MM.1S (cell line): ENCODE results near the gene TMEM239.

Source experiments
- DNase-seq: peaks from one replicate; pipeline ENCODE4 v3.0.0-alpha.2; 2015
- H2AFZ ChIP-seq: fragments of 300-600 bp; sonication (generic); 2 replicates; pipeline ENCODE4 v1.6.0; 2016; ENCODE audit warnings: antibody characterized with exemption, low read length
- H3F3A ChIP-seq: fragments of 300-600 bp; sonication (generic); 2 replicates; pipeline ENCODE4 v1.6.1; 2016; ENCODE audit warnings: mild to moderate bottlenecking, antibody characterized with exemption, low read length, moderate library complexity, mixed read lengths; ENCODE audit not compliant: insufficient read depth
- H3K27ac ChIP-seq: fragments of 300-600 bp; sonication (generic); 2 replicates; pipeline ENCODE4 v1.5.1; 2016; ENCODE audit warnings: mild to moderate bottlenecking, low read length
- H3K27me3 ChIP-seq: fragments of 300-600 bp; sonication (generic); replicated peaks from 2 replicates; pipeline ENCODE4 v1.6.0; 2016; ENCODE audit warnings: low read length; ENCODE audit not compliant: insufficient read depth
- H3K36me3 ChIP-seq: fragments of 300-600 bp; sonication (generic); replicated peaks from 2 replicates; pipeline ENCODE4 v1.6.1; 2016; ENCODE audit warnings: mild to moderate bottlenecking, low read length, mixed read lengths; ENCODE audit not compliant: insufficient read depth
- H3K4me1 ChIP-seq: fragments of 300-600 bp; sonication (generic); 2 replicates; pipeline ENCODE4 v1.6.1; 2016; ENCODE audit warnings: low read length, mixed read lengths
- H3K4me2 ChIP-seq: fragments of 300-600 bp; sonication (generic); 2 replicates; pipeline ENCODE4 v1.6.0; 2016; ENCODE audit warnings: low read depth, low read length
- H3K4me3 ChIP-seq: fragments of 300-600 bp; sonication (generic); 2 replicates; pipeline ENCODE4 v1.5.1; 2016; ENCODE audit warnings: low read length, mixed read lengths
- H3K79me2 ChIP-seq: fragments of 300-600 bp; sonication (generic); 2 replicates; pipeline ENCODE4 v1.6.1; 2016; ENCODE audit warnings: mixed run types, low read length, mixed read lengths
- H3K9ac ChIP-seq: fragments of 300-600 bp; sonication (generic); 2 replicates; pipeline ENCODE4 v1.6.1; 2016; ENCODE audit warnings: low read length, mixed read lengths
- H3K9me2 ChIP-seq: fragments of 300-600 bp; sonication (generic); replicated peaks from 2 replicates; pipeline ENCODE4 v1.6.1; 2016; ENCODE audit warnings: mild to moderate bottlenecking, low read length, mixed read lengths; ENCODE audit not compliant: insufficient read depth
- H3K9me3 ChIP-seq: fragments of 300-600 bp; sonication (generic); replicated peaks from 2 replicates; pipeline ENCODE4 v1.6.1; 2016; ENCODE audit warnings: mild to moderate bottlenecking, low read length, mixed read lengths; ENCODE audit not compliant: insufficient read depth
- H4K20me1 ChIP-seq: fragments of 300-600 bp; sonication (generic); 2 replicates; pipeline ENCODE4 v1.6.1; 2016; ENCODE audit warnings: mild to moderate bottlenecking, low read length, moderate library complexity, mixed read lengths; ENCODE audit not compliant: insufficient read depth
- EZH2 ChIP-seq: fragments of 300-600 bp; sonication (generic); optimal IDR thresholded peaks from 2 replicates; pipeline ENCODE3; 2017; ENCODE audit warnings: low read depth, mild to moderate bottlenecking, antibody characterized with exemption, low read length, mixed read lengths
- EZH2phosphoT487 ChIP-seq: fragments of 300-600 bp; sonication (generic); IDR thresholded peaks from 2 replicates; pipeline ENCODE4 v1.6.1; 2018; ENCODE audit warnings: antibody characterized with exemption, low read length
- TF ChIP-seq, protein P1 (sequence below): fragments of 300-600 bp; sonication (generic); IDR thresholded peaks from 2 replicates; pipeline ENCODE4 v1.5.1; 2016; ENCODE audit warnings: antibody characterized with exemption, low read length, mixed read lengths

Gene TMEM239

DNA sequence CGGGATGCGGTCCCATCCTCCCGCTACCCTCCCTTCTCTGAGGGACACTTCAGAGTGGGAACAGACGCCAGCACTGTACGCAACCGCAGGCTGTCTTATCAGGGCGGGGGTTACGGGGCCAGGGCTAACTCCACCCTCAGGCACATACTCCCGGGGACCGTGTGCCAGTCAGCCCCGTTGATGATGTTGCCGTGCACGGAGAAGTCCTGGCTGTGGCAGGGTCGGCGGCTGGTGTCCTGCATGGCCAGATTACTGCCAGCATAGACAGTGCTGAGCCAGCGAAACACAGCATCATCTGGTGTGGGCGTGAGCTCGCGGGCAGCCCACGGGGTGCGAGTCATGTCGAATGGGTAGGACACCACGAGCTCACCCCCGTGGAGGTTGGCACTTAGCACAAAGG is 20.7 kb upstream of the TMEM239 start:
- Histone ChIP-seq H3K4me3 (no peak overlapping the region), H4K20me1 (no peaks in the 10 kb centered on the region), H2AFZ (no peak overlapping the region), H3K9ac (no peak overlapping the region), H3K9me3 (no peaks in the 10 kb centered on the region), H3K4me1 (no peaks in the 10 kb centered on the region), H3K36me3 (no peaks in the 10 kb centered on the region), H3F3A (no peaks in the 10 kb centered on the region), H3K9me2 (no peaks in the 10 kb centered on the region), H3K4me2 (no peak overlapping the region), H3K79me2 (no peaks in the 10 kb centered on the region), H3K27ac (no peak overlapping the region), H3K27me3 (peaks cover 60% of the 10 kb centered on the region)
- TF ChIP-seq, protein P1, sequence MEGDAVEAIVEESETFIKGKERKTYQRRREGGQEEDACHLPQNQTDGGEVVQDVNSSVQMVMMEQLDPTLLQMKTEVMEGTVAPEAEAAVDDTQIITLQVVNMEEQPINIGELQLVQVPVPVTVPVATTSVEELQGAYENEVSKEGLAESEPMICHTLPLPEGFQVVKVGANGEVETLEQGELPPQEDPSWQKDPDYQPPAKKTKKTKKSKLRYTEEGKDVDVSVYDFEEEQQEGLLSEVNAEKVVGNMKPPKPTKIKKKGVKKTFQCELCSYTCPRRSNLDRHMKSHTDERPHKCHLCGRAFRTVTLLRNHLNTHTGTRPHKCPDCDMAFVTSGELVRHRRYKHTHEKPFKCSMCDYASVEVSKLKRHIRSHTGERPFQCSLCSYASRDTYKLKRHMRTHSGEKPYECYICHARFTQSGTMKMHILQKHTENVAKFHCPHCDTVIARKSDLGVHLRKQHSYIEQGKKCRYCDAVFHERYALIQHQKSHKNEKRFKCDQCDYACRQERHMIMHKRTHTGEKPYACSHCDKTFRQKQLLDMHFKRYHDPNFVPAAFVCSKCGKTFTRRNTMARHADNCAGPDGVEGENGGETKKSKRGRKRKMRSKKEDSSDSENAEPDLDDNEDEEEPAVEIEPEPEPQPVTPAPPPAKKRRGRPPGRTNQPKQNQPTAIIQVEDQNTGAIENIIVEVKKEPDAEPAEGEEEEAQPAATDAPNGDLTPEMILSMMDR = no peak
- TF ChIP-seq EZH2 (no peak), EZH2phosphoT487 (no peak)
- no peak for DNase-seq

DNA sequence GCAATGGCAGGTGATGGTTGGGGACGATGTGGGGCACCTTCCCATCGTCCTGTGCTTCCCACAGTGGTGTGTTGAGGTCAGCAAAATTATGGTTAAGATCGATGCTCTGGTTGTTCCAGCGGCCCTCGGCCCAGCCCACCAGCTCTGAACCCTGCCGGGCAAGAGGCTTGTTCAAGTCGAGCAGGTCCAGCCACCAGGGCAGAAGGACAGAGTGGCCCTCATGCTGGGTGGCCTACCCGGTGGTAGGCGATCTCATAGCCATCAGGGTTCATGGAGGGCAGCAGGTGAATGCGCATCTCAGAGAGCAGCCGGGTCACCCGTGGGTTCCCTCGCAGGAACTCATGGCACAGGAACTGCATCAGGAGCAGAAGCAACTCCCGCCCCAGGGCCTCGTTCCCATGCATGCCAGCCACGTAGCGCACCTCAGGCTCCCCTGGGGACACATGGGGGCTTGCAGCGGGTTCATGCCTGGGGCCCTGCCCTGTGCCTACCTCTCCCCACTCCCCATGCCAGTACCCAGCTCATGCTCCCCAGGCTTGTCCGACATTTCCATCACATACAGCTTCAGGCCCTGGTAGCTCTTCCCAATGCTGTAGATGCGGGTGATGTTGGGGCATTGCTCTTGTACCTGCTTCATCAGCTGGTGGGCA is 20.0 kb upstream of the TMEM239 start:
- no peaks in the 10 kb centered on the region for H3K9me3 ChIP-seq
- no peak overlapping the region for H3K4me2 ChIP-seq
- no peak overlapping the region for H3K27ac ChIP-seq
- no peak overlapping the region for H3K9ac ChIP-seq
- H3K9me2 ChIP-seq = no peaks in the 10 kb centered on the region
- no peak overlapping the region for H2AFZ ChIP-seq
- peaks cover 67% of the 10 kb centered on the region for H3K27me3 ChIP-seq
- no peaks in the 10 kb centered on the region for H3K79me2 ChIP-seq
- H4K20me1 ChIP-seq = no peaks in the 10 kb centered on the region
- no peaks in the 10 kb centered on the region for H3F3A ChIP-seq
- H3K4me3 ChIP-seq = no peak overlapping the region
- H3K4me1 ChIP-seq = no peaks in the 10 kb centered on the region
- no peak for DNase-seq
- TF ChIP-seq EZH2 = no peak
- TF ChIP-seq, protein P1 = no peak
- no peak for TF ChIP-seq EZH2phosphoT487
- no peaks in the 10 kb centered on the region for H3K36me3 ChIP-seq

DNA sequence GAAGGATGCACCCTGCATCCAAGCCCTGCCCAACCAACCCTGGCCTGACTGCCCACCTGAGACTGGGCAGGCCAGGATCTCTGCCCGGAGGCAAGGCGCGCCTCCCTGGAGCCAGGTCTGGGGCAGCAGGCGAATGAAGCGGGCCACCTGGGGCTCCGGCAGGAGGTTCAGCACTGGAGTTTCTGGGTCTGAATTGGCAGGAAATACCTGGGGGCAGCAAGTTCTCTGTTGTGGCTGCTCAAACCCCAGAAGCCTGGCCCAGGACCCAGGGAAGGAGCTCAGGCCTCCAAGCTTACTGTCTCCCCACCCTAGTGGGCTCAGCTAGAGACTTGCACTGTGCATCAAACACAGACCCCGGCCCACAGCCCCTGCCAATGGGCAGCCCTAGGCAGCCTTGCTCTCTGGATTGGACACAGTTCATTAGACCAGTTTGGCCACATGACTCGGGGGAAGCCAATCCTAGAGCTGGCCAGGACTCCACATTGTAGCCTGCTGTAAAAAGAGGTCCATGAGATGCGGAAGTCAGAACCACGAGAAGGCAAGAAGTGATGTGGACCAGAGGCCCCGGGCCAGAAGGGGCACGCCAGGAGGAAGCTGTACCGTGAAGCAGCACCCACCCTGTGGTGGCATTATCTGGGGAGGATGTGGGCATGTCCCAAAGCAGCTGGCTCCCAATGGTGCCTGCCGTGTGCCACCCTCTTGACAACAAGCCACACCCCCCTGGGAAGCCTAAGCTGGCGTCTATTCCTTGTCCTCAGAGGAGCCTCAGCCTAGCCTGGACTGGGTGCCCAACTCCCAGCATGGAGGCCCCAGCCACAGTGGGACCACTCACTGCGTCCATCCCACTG is 18.8 kb upstream of the TMEM239 start:
- no peak overlapping the region for H3K4me2 ChIP-seq
- no peaks in the 10 kb centered on the region for H3K9me3 ChIP-seq
- no peaks in the 10 kb centered on the region for H3K79me2 ChIP-seq
- H3K27ac ChIP-seq = no peak overlapping the region
- no peaks in the 10 kb centered on the region for H3K4me1 ChIP-seq
- TF ChIP-seq EZH2 = no peak
- H4K20me1 ChIP-seq = no peaks in the 10 kb centered on the region
- H3K9ac ChIP-seq = no peak overlapping the region
- H3F3A ChIP-seq = no peaks in the 10 kb centered on the region
- H2AFZ ChIP-seq = no peak overlapping the region
- H3K36me3 ChIP-seq = no peaks in the 10 kb centered on the region
- no peak overlapping the region for H3K4me3 ChIP-seq
- no peak for DNase-seq
- H3K9me2 ChIP-seq = no peaks in the 10 kb centered on the region
- H3K27me3 ChIP-seq = peaks cover 78% of the 10 kb centered on the region
